Type B pancreatic cell (in vitro differentiated cells): ENCODE data around the gene MARF1. TPM values are rescaled to one million over a fixed set of nuclear protein-coding genes. Genes with fewer than 3 reads are reported as not detected.

Experiments
- DNase-seq: peaks from one replicate; pipeline ENCODE4 v3.0.0; 2021; ENCODE audit warnings: mixed read lengths; ENCODE audit not compliant: unreplicated experiment; ENCODE audit errors: extremely low spot score
- H3K27ac Mint-ChIP-seq: 2 replicates; pipeline ENCODE4 v1.8.0; 2021; ENCODE audit warnings: mild to moderate bottlenecking, mixed read lengths
- H3K27me3 Mint-ChIP-seq: 2 replicates; pipeline ENCODE4 v1.8.0; 2021; ENCODE audit warnings: mixed read lengths
- H3K36me3 Mint-ChIP-seq: 2 replicates; pipeline ENCODE4 v1.8.0; 2021; ENCODE audit warnings: mixed read lengths
- H3K4me1 Mint-ChIP-seq: one replicate; pipeline ENCODE4 v1.8.0; 2021; ENCODE audit warnings: mixed read lengths; ENCODE audit not compliant: unreplicated experiment
- H3K4me3 Mint-ChIP-seq: 2 replicates; pipeline ENCODE4 v1.8.0; 2021; ENCODE audit warnings: mild to moderate bottlenecking, mixed read lengths
- H3K9me3 Mint-ChIP-seq: 2 replicates; pipeline ENCODE4 v1.8.0; 2021; ENCODE audit warnings: mixed read lengths
- CTCF ChIP-seq: fragments of 200-600 bp; sonication (generic); conservative IDR thresholded peaks from 2 replicates; pipeline ENCODE4 v1.5.0; 2021; ENCODE audit warnings: antibody characterized with exemption, mild to moderate bottlenecking
- total RNA-seq: library from RNA; stranded (reverse); gene quantifications from 2 replicates; pipeline ENCODE4 v1.2.1, GENCODE V29; 2021; ENCODE audit warnings: low replicate concordance

Gene MARF1
- total RNA-seq, 1 donor from 2014 or later: 75.4 TPM

- H3K9me3 Mint-ChIP-seq: peaks cover 18% of the 10 kb centered on the region
- H3K4me1 Mint-ChIP-seq: peaks cover 6% of the 10 kb centered on the region
Measured at GRCh38 chr16:15587152-15587825, 55.7 kb downstream of the MARF1 start.

GRCh38 chr16:15586716-15587115 is 56.2 kb downstream of the MARF1 start:
- Mint-ChIP-seq H3K4me1 (peaks cover 6% of the 10 kb centered on the region), H3K4me3 (no peak overlapping the region), H3K27me3 (no peaks in the 10 kb centered on the region), H3K9me3 (peaks cover 18% of the 10 kb centered on the region), H3K36me3 (peaks cover 48% of the 10 kb centered on the region), H3K27ac (no peak overlapping the region)
- DNase-seq: no peak
- TF ChIP-seq CTCF: no peak

More at GRCh38 chr16:15587152-15587825, 55.7 kb downstream of the MARF1 start:
- TF ChIP-seq CTCF: no peak
- Mint-ChIP-seq H3K4me3 (no peak overlapping the region), H3K27ac (no peak overlapping the region), H3K27me3 (no peaks in the 10 kb centered on the region), H3K36me3 (peaks cover 48% of the 10 kb centered on the region)
- no peak for DNase-seq

GRCh38 chr16:15585956-15586355 is 57.0 kb downstream of the MARF1 start:
- no peak for DNase-seq
- Mint-ChIP-seq H3K9me3 (peaks cover 18% of the 10 kb centered on the region), H3K4me3 (no peak overlapping the region), H3K4me1 (peaks cover 4% of the 10 kb centered on the region), H3K36me3 (peaks cover 48% of the 10 kb centered on the region), H3K27me3 (no peaks in the 10 kb centered on the region), H3K27ac (no peak overlapping the region)
- no peak for TF ChIP-seq CTCF

- no peak for DNase-seq
- no peak overlapping the region for H3K4me3 Mint-ChIP-seq
- H3K4me1 Mint-ChIP-seq: no peaks in the 10 kb centered on the region
- peaks cover 18% of the 10 kb centered on the region for H3K9me3 Mint-ChIP-seq
- H3K27me3 Mint-ChIP-seq: no peaks in the 10 kb centered on the region
- TF ChIP-seq CTCF: no peak
- no peak overlapping the region for H3K27ac Mint-ChIP-seq
- peaks cover 44% of the 10 kb centered on the region for H3K36me3 Mint-ChIP-seq
Measured at GRCh38 chr16:15583526-15583925, 59.4 kb downstream of the MARF1 start.

- Mint-ChIP-seq H3K9me3 (peaks cover 13% of the 10 kb centered on the region), H3K27me3 (no peaks in the 10 kb centered on the region), H3K4me3 (no peak overlapping the region), H3K27ac (no peak overlapping the region), H3K36me3 (peaks cover 27% of the 10 kb centered on the region), H3K4me1 (no peaks in the 10 kb centered on the region)
- TF ChIP-seq CTCF: no peak
- DNase-seq: no peak
Measured at GRCh38 chr16:15581127-15581815, 61.7 kb downstream of the MARF1 start.
